Measurements from ENCODE around the gene FBXO24. TPM values are rescaled to one million over a fixed set of nuclear protein-coding genes. Genes with fewer than 3 reads are reported as not detected.

Gene FBXO24
- total and polyA plus RNA-seq, 9 of the 15 experiments (the other 6 are each of a cell fraction or from before 2014, with no cell fraction given): 0.17 to 0.95 (median 0.50) TPM

- TF ChIP-seq MNT (conservative IDR thresholded peaks at IDR 0.05) (no peak), CTBP1 (IDR thresholded peaks at IDR 0.05; ENCODE audit: borderline replicate concordance) (peak; percentile 62), PTTG1 (tag; IDR thresholded peaks at IDR 0.05; ENCODE audit: low read depth) (no peak), GATAD2B (IDR thresholded peaks at IDR 0.05; ENCODE audit: borderline replicate concordance) (no peak), ZNF217 (CRISPR knock-in tag; IDR thresholded peaks at IDR 0.05) (no peak), XRCC3 (IDR thresholded peaks at IDR 0.05) (no peak), COPS2 (conservative IDR thresholded peaks at IDR 0.05) (no peak), RREB1 (CRISPR knock-in tag; IDR thresholded peaks at IDR 0.05) (0 out of 2 replicates have a peak, but pooled peaks have one; percentile 53), SNRNP70 (optimal IDR thresholded peaks at IDR 0.05; ENCODE audit: low read depth, low read length) (no peak), ZNF830 (CRISPR knock-in tag; IDR thresholded peaks at IDR 0.05) (no peak), ARHGAP35 (IDR thresholded peaks at IDR 0.05; ENCODE audit: partially characterized antibody) (no peak), WHSC1 (IDR thresholded peaks at IDR 0.05; ENCODE audit: low read length) (no peak)
- TF ChIP-seq, protein P1, sequence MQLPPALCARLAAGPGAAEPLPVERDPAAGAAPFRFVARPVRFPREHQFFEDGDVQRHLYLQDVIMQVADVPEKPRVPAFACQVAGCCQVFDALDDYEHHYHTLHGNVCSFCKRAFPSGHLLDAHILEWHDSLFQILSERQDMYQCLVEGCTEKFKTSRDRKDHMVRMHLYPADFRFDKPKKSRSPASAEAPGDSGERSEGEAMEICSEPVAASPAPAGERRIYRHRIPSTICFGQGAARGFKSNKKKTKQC (CRISPR knock-in tag; IDR thresholded peaks at IDR 0.05): 0 out of 2 replicates have a peak, but pooled peaks have one; percentile 12
- TF ChIP-seq, protein P2, sequence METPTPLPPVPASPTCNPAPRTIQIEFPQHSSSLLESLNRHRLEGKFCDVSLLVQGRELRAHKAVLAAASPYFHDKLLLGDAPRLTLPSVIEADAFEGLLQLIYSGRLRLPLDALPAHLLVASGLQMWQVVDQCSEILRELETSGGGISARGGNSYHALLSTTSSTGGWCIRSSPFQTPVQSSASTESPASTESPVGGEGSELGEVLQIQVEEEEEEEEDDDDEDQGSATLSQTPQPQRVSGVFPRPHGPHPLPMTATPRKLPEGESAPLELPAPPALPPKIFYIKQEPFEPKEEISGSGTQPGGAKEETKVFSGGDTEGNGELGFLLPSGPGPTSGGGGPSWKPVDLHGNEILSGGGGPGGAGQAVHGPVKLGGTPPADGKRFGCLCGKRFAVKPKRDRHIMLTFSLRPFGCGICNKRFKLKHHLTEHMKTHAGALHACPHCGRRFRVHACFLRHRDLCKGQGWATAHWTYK (CRISPR knock-in tag; IDR thresholded peaks at IDR 0.05): 0 out of 2 replicates have a peak, but pooled peaks have one; percentile 35
- TF ChIP-seq, protein P3, sequence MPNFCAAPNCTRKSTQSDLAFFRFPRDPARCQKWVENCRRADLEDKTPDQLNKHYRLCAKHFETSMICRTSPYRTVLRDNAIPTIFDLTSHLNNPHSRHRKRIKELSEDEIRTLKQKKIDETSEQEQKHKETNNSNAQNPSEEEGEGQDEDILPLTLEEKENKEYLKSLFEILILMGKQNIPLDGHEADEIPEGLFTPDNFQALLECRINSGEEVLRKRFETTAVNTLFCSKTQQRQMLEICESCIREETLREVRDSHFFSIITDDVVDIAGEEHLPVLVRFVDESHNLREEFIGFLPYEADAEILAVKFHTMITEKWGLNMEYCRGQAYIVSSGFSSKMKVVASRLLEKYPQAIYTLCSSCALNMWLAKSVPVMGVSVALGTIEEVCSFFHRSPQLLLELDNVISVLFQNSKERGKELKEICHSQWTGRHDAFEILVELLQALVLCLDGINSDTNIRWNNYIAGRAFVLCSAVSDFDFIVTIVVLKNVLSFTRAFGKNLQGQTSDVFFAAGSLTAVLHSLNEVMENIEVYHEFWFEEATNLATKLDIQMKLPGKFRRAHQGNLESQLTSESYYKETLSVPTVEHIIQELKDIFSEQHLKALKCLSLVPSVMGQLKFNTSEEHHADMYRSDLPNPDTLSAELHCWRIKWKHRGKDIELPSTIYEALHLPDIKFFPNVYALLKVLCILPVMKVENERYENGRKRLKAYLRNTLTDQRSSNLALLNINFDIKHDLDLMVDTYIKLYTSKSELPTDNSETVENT (CRISPR knock-in tag; IDR thresholded peaks at IDR 0.05): no peak
Measured at GRCh38 chr7:100640517-100641440, 54.7 kb downstream of the FBXO24 start (continued).
